Iris pigment epithelial cell (primary cell): ENCODE measurements around the gene MCCC1.
"Not testable (repeated sequence)": the region's sequence is repeated elsewhere in the genome, so short reads cannot be mapped to it uniquely, and the experiment has no call there.

Source experiments
- DNase-seq: peaks from one replicate; pipeline ENCODE4 v3.0.0-alpha.2; 2011; ENCODE audit warnings: low read depth

Gene MCCC1

GRCh38 chr3:183099026-183099837 is at the start of gene MCCC1:
Gene MCCC1 (minus strand): TSS chr3:183099496. CDS start chr3:183099440, 56 bp downstream.
- peak; percentile 99 for DNase-seq

DNA sequence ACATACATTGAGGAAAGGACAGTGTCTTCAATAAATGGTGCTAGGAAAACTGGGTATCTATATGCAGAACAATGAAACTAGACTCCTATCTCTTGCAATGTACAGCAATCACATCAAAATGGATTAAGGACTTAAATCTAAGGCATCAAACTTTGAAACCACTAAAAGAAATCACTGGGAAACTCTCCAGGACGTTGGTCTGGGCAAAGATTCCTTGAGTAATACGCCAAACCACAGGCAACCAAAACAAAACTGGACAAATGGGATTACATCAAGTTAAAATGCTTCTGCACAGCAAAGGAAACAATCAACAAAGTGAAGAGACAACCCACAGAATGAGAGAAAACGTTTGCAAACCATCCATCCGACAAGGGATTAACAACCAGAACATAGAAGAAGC is 48.8 kb upstream of the MCCC1 start:
- DNase-seq: peak; percentile 90

- no peak for DNase-seq
Observed at GRCh38 chr3:183144363-183144762, 45.1 kb upstream of the MCCC1 start.

GRCh38 chr3:183142199-183142598 is 42.9 kb upstream of the MCCC1 start:
- DNase-seq: no peak

GRCh38 chr3:183134844-183135243 is 35.5 kb upstream of the MCCC1 start:
- no peak for DNase-seq

GRCh38 chr3:183132409-183132808 is 33.1 kb upstream of the MCCC1 start:
- DNase-seq: no peak

GRCh38 chr3:183131735-183132134 is 32.4 kb upstream of the MCCC1 start:
- peak; percentile 88 for DNase-seq

DNA sequence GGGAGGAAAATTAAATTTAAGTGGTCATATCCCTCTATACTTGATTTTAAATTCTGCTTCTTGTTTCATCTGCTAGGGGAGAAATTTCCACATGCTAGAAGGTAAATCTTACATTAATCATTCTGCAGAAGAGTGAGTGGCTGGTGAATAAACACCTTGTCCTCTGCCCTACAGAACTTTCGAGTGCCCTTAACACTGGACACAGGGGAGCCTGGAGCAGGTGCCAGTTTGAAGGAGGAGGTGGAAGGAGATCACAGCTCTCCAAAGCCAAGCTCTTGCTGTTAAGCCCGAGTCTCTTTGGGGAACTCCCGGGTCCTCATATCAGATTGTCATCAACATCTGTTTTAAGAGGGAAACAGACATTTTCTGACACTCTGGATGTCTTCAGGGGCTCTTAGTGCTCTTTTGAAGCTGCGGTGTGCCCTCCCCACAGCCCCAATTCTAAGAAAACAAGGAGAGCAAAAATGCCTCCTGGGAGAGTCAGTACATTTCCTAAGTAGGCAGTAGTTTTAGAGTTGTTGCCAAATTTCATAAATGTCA is 32.0 kb upstream of the MCCC1 start:
- DNase-seq: peak; percentile 17

DNA sequence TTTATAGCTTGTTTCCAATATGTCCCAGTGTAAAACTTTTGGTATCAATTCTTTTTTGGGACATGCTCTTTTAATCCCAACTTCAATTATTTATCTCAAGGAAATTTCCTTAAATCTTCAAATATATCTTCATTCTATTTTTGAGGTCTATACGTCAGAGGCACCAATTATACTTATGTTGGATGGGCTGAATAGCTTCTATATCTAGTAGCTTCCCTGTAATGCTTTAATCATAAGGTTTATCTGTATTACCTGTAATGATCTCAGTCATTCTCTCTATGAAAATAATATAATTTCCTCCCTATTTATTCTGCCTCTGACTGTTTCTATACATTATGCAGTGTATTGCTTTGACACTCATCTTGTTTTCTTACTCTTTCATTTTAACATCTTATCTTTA is 29.9 kb upstream of the MCCC1 start:
- DNase-seq: no peak

- DNase-seq: no peak
Observed at GRCh38 chr3:183128709-183129108, 29.4 kb upstream of the MCCC1 start.

DNA sequence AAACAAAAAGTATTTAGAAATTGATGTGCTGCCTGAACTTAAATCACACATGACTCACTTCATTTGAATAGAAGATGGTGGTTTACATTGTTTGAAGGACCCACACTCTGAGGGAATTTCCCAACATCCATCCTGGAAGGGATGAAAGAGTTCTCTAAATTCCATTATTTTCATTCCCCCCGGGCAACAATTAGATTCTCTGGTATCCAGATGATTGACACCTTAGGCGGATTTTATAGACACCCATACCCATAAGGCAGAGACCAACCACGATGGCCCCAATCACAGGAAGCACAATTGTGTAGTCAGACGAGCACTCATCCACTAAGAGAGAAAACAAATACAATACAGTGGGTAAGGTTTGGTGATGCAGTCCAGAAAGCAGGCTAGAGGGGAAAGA is 24.6 kb upstream of the MCCC1 start:
- DNase-seq: peak; percentile 71

GRCh38 chr3:183122257-183122932 is 23.1 kb upstream of the MCCC1 start:
- DNase-seq: peak; percentile 60

DNA sequence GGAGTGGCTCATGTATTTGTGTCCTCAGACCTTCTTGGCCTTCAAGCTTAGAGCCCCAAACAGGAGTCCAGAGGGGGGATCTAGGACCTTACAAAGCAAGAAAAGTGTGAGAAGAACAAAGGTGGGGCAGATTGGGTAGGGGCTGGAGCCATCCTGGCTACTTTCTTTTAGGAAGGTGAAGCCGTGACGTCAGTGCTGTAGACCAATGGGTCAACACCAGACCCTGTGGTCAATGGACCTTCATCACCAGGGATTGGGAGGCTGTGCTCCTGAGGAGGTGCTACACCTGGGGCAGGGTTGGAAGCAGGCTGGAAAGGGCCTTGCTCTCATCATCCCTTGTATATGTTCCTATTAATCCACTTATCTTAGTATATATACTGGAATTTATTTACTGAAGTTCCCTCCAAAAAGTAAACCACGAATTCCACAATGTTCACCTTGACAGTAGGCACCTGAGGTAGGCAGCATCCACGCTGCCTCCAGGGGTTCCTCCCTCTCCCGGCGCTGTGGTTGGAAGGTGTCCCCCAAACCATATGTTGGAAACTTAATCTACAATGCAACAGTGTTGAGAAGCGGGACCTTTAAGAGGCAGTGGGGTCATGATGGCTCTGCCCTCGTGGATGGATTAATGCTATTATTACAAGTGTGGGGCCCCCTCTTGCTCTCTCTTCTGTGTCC is 21.4 kb upstream of the MCCC1 start:
- DNase-seq: no peak

GRCh38 chr3:183117056-183117455 is 17.8 kb upstream of the MCCC1 start:
- DNase-seq: no peak

GRCh38 chr3:183116025-183116614 is 16.8 kb upstream of the MCCC1 start:
- no peak for DNase-seq

DNA sequence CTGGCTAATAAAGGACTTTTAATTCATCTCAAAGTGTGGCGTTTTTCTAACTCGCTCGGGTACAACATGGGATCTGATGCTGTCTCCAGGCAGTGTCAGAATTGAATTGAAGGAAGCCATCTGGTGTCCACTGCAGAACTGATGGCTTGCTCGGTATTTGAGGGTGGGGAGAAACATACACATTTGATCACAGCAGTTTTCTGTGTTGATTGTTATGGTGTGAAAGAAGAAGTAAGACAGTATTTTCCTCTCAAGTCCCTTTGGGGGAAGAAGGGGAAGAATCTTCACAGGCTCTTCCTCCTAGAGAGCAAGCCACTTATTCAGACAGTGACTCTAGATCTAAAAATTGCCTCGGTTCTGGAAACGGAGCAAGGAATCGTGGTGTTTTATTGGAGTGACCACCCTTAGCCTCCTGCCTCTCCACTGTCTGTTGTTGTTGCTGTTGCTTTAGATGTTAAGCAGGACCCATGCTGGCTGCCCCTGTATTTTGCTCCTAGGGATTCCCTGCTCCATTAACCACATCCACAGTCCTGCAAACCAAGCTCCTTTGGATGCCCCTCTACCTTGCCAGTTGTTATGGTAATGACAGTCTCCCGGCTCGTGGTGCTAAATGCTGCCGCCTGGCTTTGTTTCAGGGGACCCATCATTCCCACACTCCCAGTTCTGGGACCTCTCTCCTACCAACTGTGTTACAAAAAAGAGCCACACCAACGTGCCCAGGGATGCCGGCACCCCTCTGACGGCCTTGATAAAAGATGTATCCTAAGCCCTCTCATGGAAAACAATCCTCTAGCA is 15.3 kb upstream of the MCCC1 start:
- no peak for DNase-seq

GRCh38 chr3:183109847-183110246 is 10.6 kb upstream of the MCCC1 start:
- not testable (repeated sequence) for DNase-seq

DNA sequence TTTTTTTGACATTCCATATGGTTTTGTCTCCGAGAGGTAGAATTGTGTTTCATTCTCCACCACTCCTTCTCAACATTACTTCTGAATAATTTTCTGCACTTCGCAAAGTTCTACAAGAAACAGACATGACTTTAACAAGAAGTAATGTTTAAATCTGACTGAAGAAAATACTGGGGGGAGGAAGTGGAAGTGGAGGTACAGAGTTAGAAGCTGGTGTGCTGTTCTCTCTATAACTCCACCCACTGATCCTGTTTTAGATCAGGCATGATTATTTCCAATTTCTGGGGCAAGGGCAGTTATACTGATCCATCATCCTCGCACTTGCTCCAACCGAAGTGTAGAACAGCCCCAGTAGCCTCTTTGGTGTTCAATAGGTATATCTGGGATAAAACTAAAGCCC is 9.2 kb upstream of the MCCC1 start:
- DNase-seq: no peak

DNA sequence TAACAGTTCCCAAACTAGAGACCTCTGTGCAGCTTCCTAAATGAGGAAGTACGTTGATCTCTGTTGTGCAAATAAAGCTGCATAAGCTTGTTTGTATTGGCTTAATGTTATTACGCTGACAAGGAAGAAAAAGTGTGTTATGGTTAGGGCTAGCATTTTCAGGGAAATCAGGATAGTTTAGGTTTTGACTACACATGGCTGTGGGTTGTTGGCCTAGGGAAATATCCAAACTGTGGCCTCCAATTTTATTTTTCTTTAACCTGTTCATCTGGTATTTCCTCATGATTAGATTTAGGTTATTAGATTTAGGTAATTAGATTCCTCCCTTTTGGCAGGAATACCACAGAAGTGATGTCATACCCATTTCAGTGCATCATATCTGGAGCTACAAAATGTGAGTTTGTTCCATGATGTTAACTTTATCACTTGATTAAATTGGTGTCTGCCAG is 8.7 kb upstream of the MCCC1 start:
- DNase-seq: peak; percentile 29

DNA sequence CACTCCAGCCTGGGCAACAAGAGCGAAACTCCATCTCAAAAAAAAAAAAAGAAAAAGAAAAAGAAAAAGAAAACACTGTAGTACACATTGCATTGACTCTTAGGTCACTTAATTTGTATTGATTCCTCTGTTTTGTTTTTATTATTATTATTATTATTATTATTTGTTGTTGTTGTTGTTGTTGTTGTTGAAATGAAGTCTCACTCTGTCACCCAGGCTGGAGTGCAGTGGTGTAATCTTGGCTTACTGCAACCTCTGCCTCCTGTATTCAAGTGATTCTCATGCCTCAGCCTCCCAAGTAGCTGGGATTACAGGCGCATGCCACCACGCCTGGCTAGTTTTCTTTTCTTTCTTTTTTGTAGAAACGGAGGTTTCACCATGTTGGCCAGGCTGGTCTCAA is 8.1 kb upstream of the MCCC1 start:
- not testable (repeated sequence) for DNase-seq

DNA sequence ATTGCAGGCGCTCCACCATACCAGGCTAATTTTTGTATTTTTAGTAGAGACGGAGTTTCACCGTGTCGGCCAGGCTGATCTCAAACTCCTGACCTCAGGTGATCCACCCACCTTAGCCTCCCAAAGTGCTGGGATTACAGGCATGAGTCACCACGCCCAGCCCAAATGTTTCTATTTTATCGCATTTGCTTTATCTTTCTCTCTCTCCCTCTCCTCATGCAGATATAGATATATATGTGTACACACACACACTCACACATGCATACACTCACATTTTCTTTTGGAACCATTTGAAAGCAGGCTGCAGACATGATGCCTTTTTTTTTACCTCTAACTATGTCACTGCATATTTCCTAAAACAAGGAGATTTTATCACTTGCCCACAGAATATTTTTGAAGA is 7.3 kb upstream of the MCCC1 start:
- DNase-seq: no peak
